Measurements from ENCODE around the gene ARL4D. TPM values are rescaled to one million over a fixed set of nuclear protein-coding genes. Genes with fewer than 3 reads are reported as not detected.

Gene ARL4D
- total and polyA plus RNA-seq, 2 of the 4 experiments (the other 2 are of a cell fraction): 12.5 to 30.7 TPM

- Histone ChIP-seq H3K56ac (ENCODE audit: extremely low read depth, insufficient read depth, low read length) (peak overlapping the region; percentile 100), H3K18ac (ENCODE audit: low read depth, low read length) (peak overlapping the region; percentile 65), H2AK9ac (replicated peaks; ENCODE audit: low read depth, low read length, poor library complexity) (peak overlapping the region; percentile 69), H3K9me3 (ENCODE audit: control insufficient read depth, insufficient read depth, low read length) (no peaks in the 10 kb centered on the region), H3K4ac (ENCODE audit: low read depth, low read length) (peak overlapping the region; percentile 86), H4K5ac (ENCODE audit: low read depth, low read length) (peak overlapping the region; percentile 31; the same call in 1 of the 2 replicates), H3K23ac (ENCODE audit: low read depth, low read length) (peak overlapping the region; percentile 96), H2BK120ac (ENCODE audit: low read depth, low read length) (peak overlapping the region; percentile 95), H3K4me3 (ENCODE audit: insufficient read depth, low read depth, low read length) (peak overlapping the region; percentile 42), H3K9me1 (ENCODE audit: insufficient read depth, low read length) (peaks cover 7% of the 10 kb centered on the region), H2BK20ac (ENCODE audit: low read depth, low read length) (peak overlapping the region; percentile 96), H3K14ac (replicated peaks; ENCODE audit: low read depth, low read length) (peak overlapping the region; percentile 95), H3K4me1 (ENCODE audit: control insufficient read depth, insufficient read depth, low read length) (peaks cover 15% of the 10 kb centered on the region), H2AFZ (replicated peaks; ENCODE audit: low read length, poor library complexity) (peak overlapping the region; percentile 56), H3K79me1 (ENCODE audit: low read depth in 1 of 2, low read length in 2 of 2) (peaks cover 0 to 25% of the 10 kb centered on the region in 2 experiments; a peak in 2 of 4 replicates), H4K8ac (ENCODE audit: low read depth in 2 of 2, low read length in 2 of 2) (peak overlapping the region; percentile 18 to 96), H3K27me3 (ENCODE audit: control insufficient read depth, insufficient read depth, low read length) (no peaks in the 10 kb centered on the region), H2AK5ac (ENCODE audit: low read depth, low read length) (peak overlapping the region; percentile 31), H3K27ac (ENCODE audit: insufficient read depth, low read length) (peak overlapping the region; percentile 51), H4K91ac (ENCODE audit: insufficient read depth, low read depth, low read length) (peak overlapping the region; percentile 92), H3K9ac (ENCODE audit: low read depth, low read length) (peak overlapping the region; percentile 97), H3K4me2 (ENCODE audit: low read depth, low read length) (peak overlapping the region; percentile 80), H2BK5ac (ENCODE audit: low read depth, low read length, poor library complexity, severe bottlenecking) (peak overlapping the region; percentile 93), H2BK15ac (ENCODE audit: low read depth, low read length) (peak overlapping the region; percentile 3; the same call in 2 of the 3 replicates), H3K36me3 (ENCODE audit: control insufficient read depth, insufficient read depth, low read length) (no peaks in the 10 kb centered on the region), H4K20me1 (ENCODE audit: insufficient read depth, low read length) (peaks cover 5% of the 10 kb centered on the region; the same call in 1 of the 2 replicates)
- intact Hi-C loops (cut with micrococcal nuclease) (no loop called here), dilution Hi-C loops (cut with HindIII; ENCODE audit: low sequenced_read_pairs, unreplicated experiment) (no loop called here), in situ Hi-C loops (cut with MboI; ENCODE audit: low sequenced_read_pairs) (loop anchor here (25.0 kb wide), 1 partner anchor 374 kb away; the partner anchor contains the start of genes PTGES3L, RPL27 and RUNDC1)
- 0% methylated on average over 54 of the region's 56 CpGs; no CpG with 5 or more reads in 1 of the 2 experiments for WGBS, 2 experiments (ENCODE audit: extremely low coverage in 2 of 2, insufficient read length in 1 of 2)
- DNase-seq (peak; percentile 100), ATAC-seq (ENCODE audit: low read depth) (peak; percentile 85)
- ChIA-PET POLR2A (ENCODE audit: unreplicated experiment) (interaction anchor here (0.5 to 2.3 kb wide), 33 partner anchors 8 to 874 kb away, joined by 3 to 68 read pairs (median 4); partner anchors contain the start of genes ARL4D, DHX8, HDAC5 and NBR1), CTCF (interaction anchor here (1.3 to 1.7 kb wide), 3 partner anchors 22 to 123 kb away, joined by 6 to 13 read pairs (median 7); partner anchors contain the start of gene DHX8)
- TSS peak; percentile 100 for BruUV-seq (replicated peaks)
- TF ChIP-seq RAD21 (IDR thresholded peaks at IDR 0.05; ENCODE audit: low read length): peak; percentile 33
- peak; percentile 71 for TF ChIP-seq USF2 (IDR thresholded peaks at IDR 0.05; ENCODE audit: low read depth, low read length)
- no peak for TF ChIP-seq CTCF (conservative IDR thresholded peaks at IDR 0.05; ENCODE audit: low read depth, low read length)
- no peak for TF ChIP-seq RCOR1 (IDR thresholded peaks at IDR 0.05; ENCODE audit: insufficient replicate concordance, low read length)
- no peak for TF ChIP-seq BHLHE40 (IDR thresholded peaks at IDR 0.05; ENCODE audit: low read depth, low read length)
- peak; percentile 76 for TF ChIP-seq CEBPB (IDR thresholded peaks at IDR 0.05; ENCODE audit: low read depth, low read length)
- TF ChIP-seq POLR2A (IDR thresholded peaks at IDR 0.05; ENCODE audit: low read depth, low read length): peak; percentile 100
- peak; percentile 67; the same call in 1 of the 2 replicates for TF ChIP-seq MXI1 (IDR thresholded peaks at IDR 0.05; ENCODE audit: borderline replicate concordance, low read depth, low read length)
- TF ChIP-seq MAFK (IDR thresholded peaks at IDR 0.05; ENCODE audit: low read depth, low read length): peak; percentile 14; the same call in 1 of the 2 replicates
- TF ChIP-seq RFX5 (IDR thresholded peaks at IDR 0.05; ENCODE audit: low read depth, low read length): no peak
- peak; percentile 72 for TF ChIP-seq NFE2L2 (IDR thresholded peaks at IDR 0.05; ENCODE audit: low read depth, low read length)
- no peak; the same call in 1 of the 2 replicates for TF ChIP-seq SMC3 (IDR thresholded peaks at IDR 0.05; ENCODE audit: low read depth, low read length)
- TF ChIP-seq CHD1 (IDR thresholded peaks at IDR 0.05; ENCODE audit: low read depth, low read length): peak; percentile 99
Measured at GRCh38 chr17:43360739-43361505, 37.9 kb upstream of the ARL4D start.
